Loucy (cell line): ENCODE measurements around the gene ATAD3C.
"Not testable (repeated sequence)": the region's sequence is repeated elsewhere in the genome, so short reads cannot be mapped to it uniquely, and the experiment has no call there.

Experiments used
- H2AFZ ChIP-seq: fragments of 200-600 bp; sonication (generic); 2 replicates; pipeline ENCODE4 v1.6.0; 2016; ENCODE audit warnings: antibody characterized with exemption, mild to moderate bottlenecking, low read length, moderate library complexity
- H3F3A ChIP-seq: fragments of 200-600 bp; 2 replicates; pipeline ENCODE4 v1.6.0; 2016; ENCODE audit warnings: antibody characterized with exemption, low read depth, mild to moderate bottlenecking
- H3K27me3 ChIP-seq: fragments of 200-600 bp; sonication (generic); 2 replicates; pipeline ENCODE4 v1.6.1; 2014; ENCODE audit warnings: low read length, mild to moderate bottlenecking; ENCODE audit not compliant: insufficient read depth, poor library complexity, severe bottlenecking
- H3K36me3 ChIP-seq: fragments of 200-600 bp; sonication (generic); 2 replicates; pipeline ENCODE4 v1.6.1; 2016; ENCODE audit warnings: low read length; ENCODE audit not compliant: insufficient read depth
- H3K4me1 ChIP-seq: fragments of 200-600 bp; sonication (generic); 2 replicates; pipeline ENCODE4 v1.5.1; 2014; ENCODE audit warnings: low read length, mild to moderate bottlenecking; ENCODE audit not compliant: insufficient read depth, poor library complexity, severe bottlenecking
- H3K4me2 ChIP-seq: fragments of 200-600 bp; sonication (generic); 2 replicates; pipeline ENCODE4 v1.6.0; 2014; ENCODE audit warnings: antibody characterized with exemption, low read length, low read depth, mild to moderate bottlenecking; ENCODE audit not compliant: poor library complexity, severe bottlenecking
- H3K4me3 ChIP-seq: fragments of 200-600 bp; sonication (generic); 2 replicates; pipeline ENCODE4 v1.5.1; 2014; ENCODE audit warnings: low read length, mild to moderate bottlenecking, mixed read lengths; ENCODE audit not compliant: poor library complexity, severe bottlenecking
- H3K79me2 ChIP-seq: fragments of 200-600 bp; sonication (generic); 2 replicates; pipeline ENCODE4 v1.6.1; 2014; ENCODE audit warnings: low read length; ENCODE audit not compliant: insufficient read depth
- H3K9ac ChIP-seq: fragments of 200-600 bp; sonication (generic); 2 replicates; pipeline ENCODE4 v1.6.0; 2014; ENCODE audit warnings: mild to moderate bottlenecking, low read depth, low read length, moderate library complexity; ENCODE audit not compliant: poor library complexity, severe bottlenecking
- H3K9me2 ChIP-seq: fragments of 200-600 bp; sonication (generic); replicated peaks from 2 replicates; pipeline ENCODE4 v1.6.1; 2016; ENCODE audit warnings: low read depth, low read length, mixed read lengths
- H3K9me3 ChIP-seq: fragments of 200-600 bp; sonication (generic); 2 replicates; pipeline ENCODE4 v1.6.1; 2014; ENCODE audit warnings: mild to moderate bottlenecking, antibody characterized with exemption, low read length, low read depth; ENCODE audit not compliant: insufficient read depth
- H4K20me1 ChIP-seq: fragments of 200-600 bp; sonication (generic); 2 replicates; pipeline ENCODE4 v1.6.0; 2014; ENCODE audit warnings: antibody characterized with exemption, low read length, mild to moderate bottlenecking; ENCODE audit not compliant: insufficient read depth, poor library complexity, severe bottlenecking
- EZH2phosphoT487 ChIP-seq: fragments of 200-600 bp; IDR thresholded peaks from 2 replicates; pipeline ENCODE4 v1.6.1; 2018; ENCODE audit warnings: antibody characterized with exemption, mild to moderate bottlenecking, moderate library complexity, borderline replicate concordance
- TF ChIP-seq, protein P1 (sequence below): fragments of 200-600 bp; sonication (generic); conservative IDR thresholded peaks from 2 replicates; pipeline ENCODE4 v1.5.1; 2014; ENCODE audit warnings: mild to moderate bottlenecking, antibody characterized with exemption, low read length

ATAD3C gene

DNA sequence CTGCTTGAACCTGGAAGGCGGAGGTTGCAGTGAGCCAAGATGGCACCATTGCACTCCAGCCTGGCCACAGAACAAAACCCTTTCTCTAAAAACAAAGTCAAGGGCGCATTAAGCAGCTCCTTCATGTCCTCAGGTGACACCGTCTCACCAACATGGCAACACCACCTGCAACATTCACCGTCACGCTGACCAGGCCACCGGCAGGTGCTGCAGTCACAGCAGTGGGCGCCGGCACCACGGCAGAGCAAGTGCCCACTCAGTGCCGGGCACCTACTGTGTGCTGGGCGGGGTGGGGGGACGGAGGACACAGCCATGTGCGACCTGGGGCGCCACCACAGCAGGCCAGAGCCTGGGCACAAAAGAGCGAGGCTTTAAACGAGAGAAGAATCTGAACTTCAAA, 34.2 kb downstream of the ATAD3C start:
- no peaks in the 10 kb centered on the region for H3K4me1 ChIP-seq
- no peaks in the 10 kb centered on the region for H3F3A ChIP-seq
- H3K9me2 ChIP-seq = no peaks in the 10 kb centered on the region
- H3K36me3 ChIP-seq = peaks cover 26% of the 10 kb centered on the region; the same call in 1 of the 2 replicates
- no peak overlapping the region for H3K9ac ChIP-seq
- TF ChIP-seq, protein P1, sequence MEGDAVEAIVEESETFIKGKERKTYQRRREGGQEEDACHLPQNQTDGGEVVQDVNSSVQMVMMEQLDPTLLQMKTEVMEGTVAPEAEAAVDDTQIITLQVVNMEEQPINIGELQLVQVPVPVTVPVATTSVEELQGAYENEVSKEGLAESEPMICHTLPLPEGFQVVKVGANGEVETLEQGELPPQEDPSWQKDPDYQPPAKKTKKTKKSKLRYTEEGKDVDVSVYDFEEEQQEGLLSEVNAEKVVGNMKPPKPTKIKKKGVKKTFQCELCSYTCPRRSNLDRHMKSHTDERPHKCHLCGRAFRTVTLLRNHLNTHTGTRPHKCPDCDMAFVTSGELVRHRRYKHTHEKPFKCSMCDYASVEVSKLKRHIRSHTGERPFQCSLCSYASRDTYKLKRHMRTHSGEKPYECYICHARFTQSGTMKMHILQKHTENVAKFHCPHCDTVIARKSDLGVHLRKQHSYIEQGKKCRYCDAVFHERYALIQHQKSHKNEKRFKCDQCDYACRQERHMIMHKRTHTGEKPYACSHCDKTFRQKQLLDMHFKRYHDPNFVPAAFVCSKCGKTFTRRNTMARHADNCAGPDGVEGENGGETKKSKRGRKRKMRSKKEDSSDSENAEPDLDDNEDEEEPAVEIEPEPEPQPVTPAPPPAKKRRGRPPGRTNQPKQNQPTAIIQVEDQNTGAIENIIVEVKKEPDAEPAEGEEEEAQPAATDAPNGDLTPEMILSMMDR = no peak
- TF ChIP-seq EZH2phosphoT487 = no peak
- H3K27me3 ChIP-seq = no peaks in the 10 kb centered on the region
- no peaks in the 10 kb centered on the region for H3K9me3 ChIP-seq
- H2AFZ ChIP-seq = no peak overlapping the region
- no peak overlapping the region for H3K4me3 ChIP-seq
- H4K20me1 ChIP-seq = no peaks in the 10 kb centered on the region
- no peaks in the 10 kb centered on the region for H3K79me2 ChIP-seq
- no peak overlapping the region for H3K4me2 ChIP-seq

DNA sequence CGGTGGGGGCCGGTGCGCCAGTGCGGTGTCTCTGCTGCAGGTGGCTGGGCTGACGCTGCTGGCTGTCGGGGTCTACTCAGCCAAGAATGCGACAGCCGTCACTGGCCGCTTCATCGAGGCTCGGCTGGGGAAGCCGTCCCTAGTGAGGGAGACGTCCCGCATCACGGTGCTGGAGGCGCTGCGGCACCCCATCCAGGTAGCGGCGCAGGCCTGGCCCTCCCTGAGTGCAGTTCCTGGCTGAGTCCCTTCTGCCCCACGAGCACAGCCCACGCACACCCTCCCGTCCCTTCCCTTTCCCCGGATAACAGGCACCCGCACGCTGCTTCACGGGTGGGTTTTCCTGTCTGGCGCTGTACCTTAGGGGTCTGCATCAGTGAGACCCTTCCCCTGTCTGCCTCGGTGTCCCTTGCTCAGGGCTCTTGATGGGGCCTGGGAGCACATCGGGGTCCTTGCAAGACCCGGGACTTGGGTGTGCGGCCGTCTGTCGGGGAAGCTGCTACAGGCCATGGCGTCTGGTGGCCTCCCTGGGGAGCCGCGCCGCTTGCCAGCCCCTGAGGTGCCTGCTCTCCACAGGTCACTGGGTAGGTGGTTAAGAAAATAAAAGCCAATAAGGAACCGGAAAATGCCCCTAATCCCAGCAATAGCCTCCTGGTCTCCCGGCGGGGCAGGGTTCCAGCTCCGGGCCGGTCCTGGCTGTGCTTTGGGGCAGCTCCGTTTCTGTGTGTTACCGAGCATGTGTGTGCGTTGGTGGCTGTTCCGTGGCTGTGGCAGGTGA, 35.7 kb downstream of the ATAD3C start:
- H3K9me2 ChIP-seq, H3K4me2 ChIP-seq, H4K20me1 ChIP-seq, H3K4me3 ChIP-seq, H3K9ac ChIP-seq, H3F3A ChIP-seq, H2AFZ ChIP-seq, H3K4me1 ChIP-seq, H3K9me3 ChIP-seq, H3K79me2 ChIP-seq, H3K27me3 ChIP-seq: not testable (repeated sequence)
- H3K36me3 ChIP-seq = peaks cover 15% of the 10 kb centered on the region; the same call in 1 of the 2 replicates

DNA sequence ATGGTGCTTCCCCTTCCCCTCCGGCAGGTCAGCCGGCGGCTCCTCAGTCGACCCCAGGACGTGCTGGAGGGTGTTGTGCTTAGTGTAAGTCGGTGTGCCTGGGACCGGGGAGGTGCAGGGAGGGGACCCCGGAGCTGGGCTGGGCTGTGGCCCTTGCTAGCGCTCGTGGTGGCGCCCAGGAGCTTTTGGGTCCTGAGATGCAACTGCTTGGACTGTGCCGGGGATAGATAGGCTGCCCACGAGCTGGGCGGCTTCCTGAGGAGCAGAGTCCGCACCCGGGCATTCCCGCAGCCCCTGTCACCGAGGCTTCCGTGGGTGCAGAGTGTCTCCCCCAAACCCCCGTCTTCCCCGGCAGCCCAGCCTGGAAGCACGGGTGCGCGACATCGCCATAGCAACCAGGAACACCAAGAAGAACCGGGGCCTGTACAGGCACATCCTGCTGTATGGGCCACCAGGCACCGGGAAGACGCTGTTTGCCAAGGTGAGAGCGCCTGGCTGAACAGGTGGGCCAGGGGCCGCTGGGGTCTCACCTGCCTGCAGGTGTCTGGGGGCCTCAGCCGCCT, 36.3 kb downstream of the ATAD3C start:
- not testable (repeated sequence) for H3K4me1 ChIP-seq, H3K4me2 ChIP-seq, H2AFZ ChIP-seq, H3K27me3 ChIP-seq, H3F3A ChIP-seq, H3K4me3 ChIP-seq, H4K20me1 ChIP-seq, H3K79me2 ChIP-seq, H3K9ac ChIP-seq, H3K9me3 ChIP-seq, H3K9me2 ChIP-seq
- H3K36me3 ChIP-seq = peaks cover 18% of the 10 kb centered on the region; the same call in 1 of the 2 replicates

DNA sequence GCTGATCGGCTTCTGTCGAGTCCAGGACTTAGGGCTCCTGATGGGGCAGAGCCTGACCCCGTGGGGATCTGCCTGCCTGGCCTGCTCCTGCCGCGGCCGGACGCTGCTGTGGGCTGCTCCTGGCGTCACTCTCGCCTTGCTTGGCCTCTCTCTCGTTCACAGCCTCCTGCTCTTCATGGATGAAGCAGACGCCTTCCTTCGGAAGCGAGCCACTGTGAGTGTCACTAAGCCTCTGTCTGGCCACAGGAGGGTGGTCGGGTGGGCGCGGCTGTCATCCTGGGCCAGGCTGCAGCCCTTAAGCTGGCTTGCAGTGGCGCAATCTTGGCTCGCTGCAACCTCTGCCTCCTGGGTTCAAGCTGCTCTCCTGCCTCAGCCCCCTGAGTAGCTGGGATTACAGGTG, 38.2 kb downstream of the ATAD3C start:
- no peak overlapping the region for H2AFZ ChIP-seq
- H4K20me1 ChIP-seq = no peaks in the 10 kb centered on the region
- no peaks in the 10 kb centered on the region for H3K9me2 ChIP-seq
- H3F3A ChIP-seq = no peaks in the 10 kb centered on the region
- H3K4me3 ChIP-seq = no peak overlapping the region
- no peak overlapping the region for H3K4me2 ChIP-seq
- TF ChIP-seq EZH2phosphoT487 = no peak
- TF ChIP-seq, protein P1 = no peak
- no peaks in the 10 kb centered on the region for H3K4me1 ChIP-seq
- H3K9ac ChIP-seq = no peak overlapping the region
- no peaks in the 10 kb centered on the region for H3K9me3 ChIP-seq
- H3K27me3 ChIP-seq = no peaks in the 10 kb centered on the region
- H3K36me3 ChIP-seq = peaks cover 15% of the 10 kb centered on the region; the same call in 1 of the 2 replicates
- H3K79me2 ChIP-seq = no peaks in the 10 kb centered on the region
